ENCODE results near the gene OR2L2.
"Not testable (repeated sequence)": the region's sequence is repeated elsewhere in the genome, so short reads cannot be mapped to it uniquely, and the experiment has no call there.

OR2L2 gene

GRCh38 chr1:248029770-248030169 is at the start of gene OR2L2:
Gene OR2L2, plus strand, starts transcription at chr1:248030070. Its CDS starts 8,198 bp downstream, at chr1:248038268.
- DNase-seq (ENCODE audit: low read depth, low spot score), result no peak

GRCh38 chr1:247992986-247993385 is 36.9 kb upstream of the OR2L2 start:
- no peak for DNase-seq (ENCODE audit: low read depth, low spot score)

DNA sequence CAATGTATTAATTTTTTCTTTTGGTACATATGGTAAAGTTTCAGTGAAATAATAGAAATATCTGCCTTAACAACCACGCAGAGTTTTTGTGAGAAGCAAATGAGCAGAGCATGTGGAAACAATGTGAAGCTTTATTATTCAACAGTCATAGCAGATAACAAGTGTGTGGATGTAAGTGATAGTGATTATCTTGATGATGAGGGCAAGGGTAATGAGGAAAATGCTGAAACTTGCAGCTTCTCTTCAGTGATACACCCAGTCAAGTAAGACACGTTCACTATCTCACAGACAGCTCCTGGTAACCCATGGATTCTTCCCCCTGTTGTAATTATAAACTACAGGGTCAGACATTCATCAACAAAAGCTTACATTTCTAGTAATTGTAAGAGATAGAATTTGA is 31.1 kb upstream of the OR2L2 start:
- DNase-seq (ENCODE audit: low read depth, low spot score), result no peak

- no peak for DNase-seq (ENCODE audit: low read depth, low spot score)
These were observed 29.7 kb upstream of the OR2L2 start for GRCh38 chr1:248000169-248000568.

DNA sequence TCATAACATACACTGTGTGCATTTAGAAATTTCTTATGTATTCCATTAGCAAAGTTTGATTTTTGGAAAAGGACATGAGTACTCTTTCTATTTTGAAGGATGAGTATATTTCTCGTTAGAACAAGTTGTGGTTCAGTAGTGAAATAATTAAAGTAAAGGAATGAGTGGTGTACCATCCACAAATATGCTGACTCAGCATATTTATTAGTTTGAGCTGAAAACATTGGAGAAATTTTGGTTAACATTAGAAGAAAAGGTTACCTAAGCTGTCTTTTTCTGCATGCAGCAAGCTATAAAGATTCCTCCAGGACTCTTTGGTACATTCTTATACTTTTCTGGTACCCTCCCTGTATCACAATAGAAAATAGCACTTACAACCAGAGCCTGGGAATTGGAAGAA is 22.1 kb upstream of the OR2L2 start:
- DNase-seq (ENCODE audit: low read depth, low spot score), result no peak

DNA sequence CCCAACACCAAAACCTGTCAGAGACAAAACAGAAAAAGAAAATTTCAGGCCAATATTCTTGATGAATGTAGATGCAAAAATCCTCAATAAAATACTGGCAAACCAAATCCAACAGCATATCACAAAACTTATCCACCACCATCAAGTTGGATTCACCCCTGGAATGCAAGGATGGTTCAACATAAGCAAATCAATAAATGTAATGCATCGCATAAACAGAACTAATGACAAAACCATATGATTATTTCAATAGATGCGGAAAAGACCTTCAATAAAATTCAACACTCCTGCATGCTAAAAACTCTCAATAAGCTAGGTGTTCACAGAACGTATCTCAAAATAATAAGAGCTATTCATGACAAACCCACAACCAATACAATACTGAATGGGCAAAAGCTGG is 20.2 kb upstream of the OR2L2 start:
- DNase-seq (ENCODE audit: low read depth, low spot score), result no peak

- DNase-seq (ENCODE audit: low read depth, low spot score), result no peak
These were observed 16.6 kb upstream of the OR2L2 start, which contains the start of gene OR2L5 for GRCh38 chr1:248013229-248013710. Gene OR2L5, plus strand, starts transcription at chr1:248013660. Its CDS starts 8,288 bp downstream, at chr1:248021948.

- DNase-seq (ENCODE audit: low read depth, low spot score), result no peak
These were observed 14.1 kb upstream of the OR2L2 start for GRCh38 chr1:248015803-248016202.

- DNase-seq (ENCODE audit: low read depth, low spot score), result no peak
These were observed 15.3 kb downstream of the OR2L2 start for GRCh38 chr1:248045209-248045608.

GRCh38 chr1:248046536-248046935 is 16.7 kb downstream of the OR2L2 start, which contains the start of gene OR2L3:
Gene OR2L3, plus strand, starts transcription at chr1:248046836. Its CDS starts 13,846 bp downstream, at chr1:248060682.
- DNase-seq (ENCODE audit: low read depth, low spot score), result no peak

DNA sequence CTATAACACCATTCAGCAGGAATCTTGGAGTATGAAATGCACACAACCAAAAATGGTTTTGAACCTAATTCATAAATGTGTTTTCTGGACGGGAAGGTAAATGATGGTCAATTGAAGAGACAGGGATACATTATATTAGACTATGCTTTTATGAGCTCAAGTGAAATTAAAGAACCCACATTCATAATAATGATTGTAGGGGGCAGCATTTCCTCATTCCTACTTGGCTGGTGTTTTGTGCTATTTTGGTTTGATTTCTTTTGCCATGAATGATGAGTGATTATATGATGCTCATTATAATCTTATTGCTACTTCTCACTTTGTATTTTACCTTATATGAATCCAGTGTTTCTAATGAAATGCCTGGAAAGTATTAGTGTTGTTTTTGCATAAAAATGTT is 17.1 kb downstream of the OR2L2 start:
- DNase-seq (ENCODE audit: low read depth, low spot score), result no peak

GRCh38 chr1:248054671-248055070 is 24.8 kb downstream of the OR2L2 start:
- DNase-seq (ENCODE audit: low read depth, low spot score), result no peak

GRCh38 chr1:248055261-248055660 is 25.4 kb downstream of the OR2L2 start:
- DNase-seq (ENCODE audit: low read depth, low spot score), result no peak

DNA sequence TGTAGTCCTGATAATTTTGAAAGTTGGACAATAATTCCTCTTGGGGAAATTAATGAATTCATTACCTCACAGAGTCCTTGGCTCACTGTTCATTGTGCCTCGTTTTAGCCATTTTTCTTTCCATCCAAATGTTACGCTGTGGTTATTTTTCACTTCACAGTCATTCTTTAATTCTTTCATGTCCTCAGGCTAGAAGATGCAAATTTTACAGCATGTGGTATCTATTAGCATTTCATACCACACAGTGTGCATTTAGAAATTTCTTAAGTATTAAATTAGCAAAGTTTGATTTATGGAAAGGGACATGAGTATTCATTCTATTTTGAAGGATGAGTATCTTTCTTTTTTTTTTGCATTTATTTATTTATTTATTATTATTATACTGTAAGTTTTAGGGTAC is 35.2 kb downstream of the OR2L2 start:
- no peak for DNase-seq (ENCODE audit: low read depth, low spot score)

DNA sequence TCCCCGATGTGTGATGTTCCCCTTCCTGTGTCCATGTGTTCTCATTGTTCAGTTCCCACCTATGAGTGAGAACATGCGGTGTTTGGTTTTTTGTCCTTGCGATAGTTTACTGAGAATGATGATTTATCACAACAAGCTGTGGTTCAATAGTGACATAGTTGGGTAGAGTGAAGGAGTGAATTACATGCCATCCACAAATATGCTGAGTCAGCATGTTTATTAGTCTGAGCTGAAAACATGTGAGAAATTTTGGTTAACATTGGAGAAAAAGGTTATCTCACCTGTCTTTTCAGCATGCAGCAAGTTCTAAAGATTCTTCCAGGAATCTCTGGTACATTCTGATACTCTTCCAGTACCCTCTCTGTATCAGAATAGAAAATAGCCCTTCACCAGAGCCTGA is 35.7 kb downstream of the OR2L2 start:
- DNase-seq (ENCODE audit: low read depth, low spot score), result no peak

GRCh38 chr1:248083864-248084263 is 54.0 kb downstream of the OR2L2 start:
- not testable (repeated sequence) for DNase-seq (ENCODE audit: low read depth, low spot score)

All from brain pericyte (primary cell).